Spleen (tissue), 11 donors: ENCODE data around the gene LRRC28. TPM values are rescaled to one million over a fixed set of nuclear protein-coding genes. Genes with fewer than 3 reads are reported as not detected.

ENCODE experiments used
- DNase-seq: peaks from one replicate; pipeline ENCODE4 v3.0.0-alpha.2; 2020
- H3K27ac ChIP-seq, 8 donors: fragments of 200-600 bp; sonication (generic) in 7 of 8; 1 replicate in 4 of 8; 2 replicates in 4 of 8; pipeline versions ENCODE4 v1.5.0 to v1.8.0; 2016 to 2021; ENCODE audit warnings: inconsistent platforms in 4 of 8, mild to moderate bottlenecking in 4 of 8, moderate library complexity in 1 of 8
- H3K27me3 ChIP-seq, 7 donors: fragments of 200-600 bp; sonication (generic) in 6 of 7; replicated peaks in 1 of 7; 1 replicate in 4 of 7; 2 replicates in 3 of 7; pipeline versions ENCODE4 v1.5.0 to v1.8.0; 2016 to 2021; ENCODE audit warnings: inconsistent platforms in 3 of 7, mild to moderate bottlenecking in 1 of 7
- H3K36me3 ChIP-seq, 6 donors: fragments of 200-600 bp; sonication (generic) in 5 of 6; 1 replicate in 4 of 6; 2 replicates in 2 of 6; pipeline versions ENCODE4 v1.5.0 to v1.8.0; 2016 to 2021; ENCODE audit warnings: inconsistent platforms in 2 of 6
- H3K4me1 ChIP-seq, 6 donors: fragments of 200-600 bp; sonication (generic) in 5 of 6; 1 replicate in 3 of 6; 2 replicates in 3 of 6; pipeline versions ENCODE4 v1.5.0 to v1.8.0; 2016 to 2021; ENCODE audit warnings: inconsistent platforms in 3 of 6
- H3K4me3 ChIP-seq, 8 donors: fragments of 200-600 bp; sonication (generic) in 7 of 8; 1 replicate in 4 of 8; 2 replicates in 4 of 8; pipeline versions ENCODE4 v1.5.0 to v1.8.0; 2016 to 2021; ENCODE audit warnings: inconsistent platforms in 4 of 8, mild to moderate bottlenecking in 4 of 8, moderate library complexity in 2 of 8
- H3K9me3 ChIP-seq, 8 donors: fragments of 200-600 bp; sonication (generic) in 7 of 8; 1 replicate in 4 of 8; 2 replicates in 4 of 8; pipeline versions ENCODE4 v1.5.0 to v1.8.0; 2016 to 2021; ENCODE audit warnings: inconsistent platforms in 4 of 8
- POLR2A ChIP-seq, 3 donors: fragments of 450-650 bp; IDR thresholded peaks; one replicate each; pipeline ENCODE4 v1.5.1; 2017; ENCODE audit warnings: antibody characterized with exemption in 3 of 3, mild to moderate bottlenecking in 1 of 3
- POLR2AphosphoS5 ChIP-seq, 3 donors: sonication (generic); formaldehyde crosslinking; IDR thresholded peaks; one replicate each; pipeline ENCODE4 v1.5.1; 2017; ENCODE audit warnings: antibody characterized with exemption in 3 of 3
- WGBS, 5 donors: extraction: QIAGEN DNeasy Blood & Tissue Kit in 3 of 5; methylation state at CpG; one replicate each; pipeline versions ENCODE4 v1.1.5 to v1.1.7; 2013 to 2018; 5-methylcytosine and 5-hydroxymethylcytosine counted together
- intact Hi-C: fragments of 100-400 bp; cut with DNase I; formaldehyde crosslinking; loops from one replicate; pipeline ENCODE4 v1.15.0; 2023; ENCODE audit warnings: low total_unique reads
- polyA plus RNA-seq, 3 donors: library from polyadenylated mRNA; stranded (reverse); fragments of 200-250 nt; gene quantifications; one replicate each; pipeline ENCODE4 v1.2.1, GENCODE V29; 2013
- total RNA-seq, 7 donors: library from RNA; depleted of rRNA in 3 of 7; stranded (reverse); fragments of >200 nt in 3 of 7; fragmentation: NEBNext Ultra II Directional in 4 of 7; extraction: Animal tissue kit (Norgen Biotek cat#: 25700) in 4 of 7; gene quantifications; one replicate each; pipeline versions ENCODE4 v1.1.0 to v1.2.1, GENCODE V29; 2016 to 2021
- TF ChIP-seq, protein P1 (sequence below), 11 experiments: fragments of 200-600 bp in 7 of 11; fragments of 450-650 bp in 4 of 11; sonication (generic) in 4 of 11; IDR thresholded peaks in 8 of 11; conservative IDR thresholded peaks in 3 of 11; 1 replicate in 7 of 11; 2 replicates in 4 of 11; pipeline versions ENCODE4 v1.4.0 to v1.8.0; 2016 to 2021; ENCODE audit warnings: antibody characterized with exemption in 11 of 11, inconsistent platforms in 4 of 11, mild to moderate bottlenecking in 1 of 11
- donor health status: healthy with polysubstance abuse.
- donor health status: DM: no; HTN: no; CAD: no; lungs with moderate emphysema.
- donor health status: DM: no; HTN: no; CAD: no.
- donor health status: Bipolar disorder and iron deficiency.
- donor health status: healthy.
- donor health status: DM: no; HTN: no; CAD: no.
- donor health status: DM: yes; HTN: yes; CAD: no.

The LRRC28 gene
- total and polyA plus RNA-seq, 10 donors, result 6.0 to 63.3 (median 24.2) TPM

DNA sequence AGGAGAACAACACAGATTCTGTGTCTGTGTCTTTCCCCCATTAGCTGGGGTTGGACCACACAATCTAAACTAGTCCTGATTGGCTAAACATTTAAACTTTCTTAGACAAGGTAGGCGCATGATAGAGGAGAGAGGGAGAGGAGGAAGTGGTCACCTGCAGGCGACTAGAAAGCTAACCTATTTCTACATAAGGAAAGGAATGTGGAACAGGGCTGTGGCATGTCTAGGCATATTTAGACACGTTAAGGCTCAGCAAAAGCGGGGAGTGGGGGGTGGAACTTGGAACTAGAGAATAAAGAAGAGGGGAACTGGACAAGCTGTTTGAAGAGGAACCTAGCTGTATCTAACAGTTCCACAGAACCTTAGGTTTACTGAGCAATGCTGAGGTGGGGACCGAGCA, 12.8 kb downstream of the LRRC28 start:
- no peak for TF ChIP-seq POLR2A (IDR thresholded peaks at IDR 0.05)
- TF ChIP-seq, protein P1, sequence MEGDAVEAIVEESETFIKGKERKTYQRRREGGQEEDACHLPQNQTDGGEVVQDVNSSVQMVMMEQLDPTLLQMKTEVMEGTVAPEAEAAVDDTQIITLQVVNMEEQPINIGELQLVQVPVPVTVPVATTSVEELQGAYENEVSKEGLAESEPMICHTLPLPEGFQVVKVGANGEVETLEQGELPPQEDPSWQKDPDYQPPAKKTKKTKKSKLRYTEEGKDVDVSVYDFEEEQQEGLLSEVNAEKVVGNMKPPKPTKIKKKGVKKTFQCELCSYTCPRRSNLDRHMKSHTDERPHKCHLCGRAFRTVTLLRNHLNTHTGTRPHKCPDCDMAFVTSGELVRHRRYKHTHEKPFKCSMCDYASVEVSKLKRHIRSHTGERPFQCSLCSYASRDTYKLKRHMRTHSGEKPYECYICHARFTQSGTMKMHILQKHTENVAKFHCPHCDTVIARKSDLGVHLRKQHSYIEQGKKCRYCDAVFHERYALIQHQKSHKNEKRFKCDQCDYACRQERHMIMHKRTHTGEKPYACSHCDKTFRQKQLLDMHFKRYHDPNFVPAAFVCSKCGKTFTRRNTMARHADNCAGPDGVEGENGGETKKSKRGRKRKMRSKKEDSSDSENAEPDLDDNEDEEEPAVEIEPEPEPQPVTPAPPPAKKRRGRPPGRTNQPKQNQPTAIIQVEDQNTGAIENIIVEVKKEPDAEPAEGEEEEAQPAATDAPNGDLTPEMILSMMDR (IDR thresholded peaks at IDR 0.05 in 8 of 11, conservative IDR thresholded peaks at IDR 0.05 in 3 of 11), result no peak
- TF ChIP-seq POLR2AphosphoS5 (IDR thresholded peaks at IDR 0.05), result no peak
- no peak for DNase-seq
- Histone ChIP-seq H3K4me1 (no peaks in the 10 kb centered on the region), H3K4me3 (no peak overlapping the region), H3K36me3 (peaks cover 0 to 17% (median 0%) of the 10 kb centered on the region in 6 donors), H3K27me3 (no peaks in the 10 kb centered on the region), H3K27ac (no peak overlapping the region), H3K9me3 (no peaks in the 10 kb centered on the region)
- WGBS, 5 donors, result 68 to 84% (median 71%) methylated on average over 5 of the region's 5 CpGs
- intact Hi-C loops, result no loop called here

DNA sequence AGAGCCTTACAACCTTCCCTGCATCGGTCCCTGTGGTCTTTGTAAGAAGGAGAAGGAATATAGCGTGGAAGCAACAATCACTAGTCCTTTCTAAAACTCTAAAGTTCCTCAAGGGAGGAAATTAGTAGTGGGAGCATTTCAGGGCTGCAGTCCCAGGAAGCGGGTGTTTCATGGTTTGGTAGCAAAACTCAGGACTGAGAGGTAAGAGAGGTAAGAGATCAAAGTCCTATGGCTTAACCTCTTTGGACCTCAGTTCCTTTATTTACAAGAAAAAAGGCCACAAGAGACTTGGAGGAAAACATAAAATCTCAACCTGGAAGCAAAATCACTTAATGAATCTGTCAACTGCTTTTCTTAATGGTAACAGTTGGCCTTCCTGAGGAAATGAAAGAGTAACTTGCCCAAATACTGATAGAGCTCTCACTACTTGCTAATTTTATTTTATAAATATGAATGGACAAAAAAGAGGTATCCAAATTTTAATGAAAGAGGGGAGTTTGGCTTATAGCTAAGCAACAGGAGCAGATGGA, 14.3 kb downstream of the LRRC28 start:
- Histone ChIP-seq H3K27ac (no peak overlapping the region), H3K27me3 (no peaks in the 10 kb centered on the region), H3K4me1 (no peaks in the 10 kb centered on the region), H3K36me3 (peaks cover 0 to 17% (median 0%) of the 10 kb centered on the region in 6 donors), H3K9me3 (no peaks in the 10 kb centered on the region), H3K4me3 (no peak overlapping the region)
- 85 to 95% (median 91%) methylated on average over 3 of the region's 3 CpGs for WGBS, 5 donors
- intact Hi-C loops, result no loop called here
- no peak for DNase-seq
- TF ChIP-seq, protein P1 (IDR thresholded peaks at IDR 0.05 in 8 of 11, conservative IDR thresholded peaks at IDR 0.05 in 3 of 11), result no peak
- TF ChIP-seq POLR2AphosphoS5 (IDR thresholded peaks at IDR 0.05) (no peak), POLR2A (IDR thresholded peaks at IDR 0.05) (no peak)

DNA sequence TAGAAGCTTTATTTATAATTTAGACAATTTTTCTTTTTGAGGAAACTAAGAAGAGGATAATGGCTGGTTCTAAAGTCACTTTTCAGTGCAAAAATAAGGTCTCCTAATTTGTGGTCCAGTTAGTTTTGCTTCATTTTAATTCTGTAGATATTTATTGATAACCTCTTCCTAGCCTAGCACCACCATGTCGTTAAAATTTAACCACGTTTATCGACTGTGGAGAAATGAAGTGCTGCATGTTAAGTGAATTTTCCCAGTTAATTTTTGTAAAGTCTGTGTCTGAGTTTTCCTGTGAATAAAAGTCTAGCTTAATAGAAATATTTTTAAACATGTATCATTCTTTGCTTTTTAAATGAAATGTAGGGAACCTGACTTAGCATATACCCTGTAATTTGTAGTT, 16.7 kb downstream of the LRRC28 start:
- no peak overlapping the region for H3K4me3 ChIP-seq
- H3K27ac ChIP-seq, result no peak overlapping the region
- no peaks in the 10 kb centered on the region for H3K36me3 ChIP-seq
- DNase-seq, result no peak
- intact Hi-C loops, result no loop called here
- TF ChIP-seq POLR2A (IDR thresholded peaks at IDR 0.05) (no peak), POLR2AphosphoS5 (IDR thresholded peaks at IDR 0.05) (no peak)
- TF ChIP-seq, protein P1 (IDR thresholded peaks at IDR 0.05 in 8 of 11, conservative IDR thresholded peaks at IDR 0.05 in 3 of 11), result no peak
- H3K27me3 ChIP-seq, result no peaks in the 10 kb centered on the region
- no peaks in the 10 kb centered on the region for H3K4me1 ChIP-seq
- 94 to 97% (median 96%) methylated on average over 3 of the region's 3 CpGs for WGBS, 5 donors
- no peaks in the 10 kb centered on the region for H3K9me3 ChIP-seq

DNA sequence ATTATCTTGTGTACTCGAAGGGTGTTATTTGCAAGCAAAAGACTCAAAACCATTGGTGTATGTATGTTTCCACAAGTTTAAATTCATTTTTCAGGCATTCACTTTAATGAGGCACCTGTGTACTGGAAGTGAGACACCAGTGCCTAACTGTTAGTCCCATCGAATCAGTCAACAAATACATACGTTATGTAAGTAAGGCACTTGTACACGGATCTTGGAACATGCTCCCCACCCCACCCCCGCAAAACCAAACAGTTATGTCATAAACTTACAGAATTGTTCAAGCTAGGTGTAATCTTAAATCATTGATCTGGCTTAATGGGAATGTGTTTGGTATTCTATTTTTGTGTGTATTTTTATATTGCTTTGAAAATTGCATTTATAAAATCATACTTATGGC, 17.1 kb downstream of the LRRC28 start:
- Histone ChIP-seq H3K27me3 (no peaks in the 10 kb centered on the region), H3K27ac (no peak overlapping the region), H3K4me1 (no peaks in the 10 kb centered on the region), H3K4me3 (no peak overlapping the region), H3K36me3 (no peaks in the 10 kb centered on the region), H3K9me3 (no peaks in the 10 kb centered on the region)
- TF ChIP-seq POLR2A (IDR thresholded peaks at IDR 0.05), result no peak
- TF ChIP-seq, protein P1 (IDR thresholded peaks at IDR 0.05 in 8 of 11, conservative IDR thresholded peaks at IDR 0.05 in 3 of 11), result no peak
- TF ChIP-seq POLR2AphosphoS5 (IDR thresholded peaks at IDR 0.05), result no peak
- DNase-seq, result no peak
- intact Hi-C loops, result no loop called here
- 85 to 92% (median 87%) methylated on average over 5 of the region's 5 CpGs for WGBS, 5 donors
